ENCODE measurements around the gene WFIKKN2.

The WFIKKN2 gene

DNA sequence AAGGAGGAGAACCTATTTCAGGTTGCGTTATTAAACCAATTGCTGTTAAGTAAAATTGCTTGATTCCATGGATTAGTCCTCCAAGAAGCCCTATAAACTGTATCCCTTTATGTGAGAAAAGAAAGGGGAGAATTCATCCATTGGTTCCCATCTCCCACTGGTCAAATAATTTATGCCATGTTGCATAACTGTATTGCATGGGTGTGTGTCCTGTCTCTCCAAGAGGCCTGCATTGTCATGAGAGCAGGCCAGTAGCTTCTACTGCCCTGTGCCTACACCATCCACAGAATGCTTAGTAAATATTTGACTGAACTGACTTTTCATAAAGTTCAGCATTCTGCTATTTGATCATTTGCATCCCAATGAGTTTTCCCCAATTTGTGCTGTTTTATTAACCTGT lies 42.5 kb downstream of the WFIKKN2 start:
- DNase-seq = no peak

DNA sequence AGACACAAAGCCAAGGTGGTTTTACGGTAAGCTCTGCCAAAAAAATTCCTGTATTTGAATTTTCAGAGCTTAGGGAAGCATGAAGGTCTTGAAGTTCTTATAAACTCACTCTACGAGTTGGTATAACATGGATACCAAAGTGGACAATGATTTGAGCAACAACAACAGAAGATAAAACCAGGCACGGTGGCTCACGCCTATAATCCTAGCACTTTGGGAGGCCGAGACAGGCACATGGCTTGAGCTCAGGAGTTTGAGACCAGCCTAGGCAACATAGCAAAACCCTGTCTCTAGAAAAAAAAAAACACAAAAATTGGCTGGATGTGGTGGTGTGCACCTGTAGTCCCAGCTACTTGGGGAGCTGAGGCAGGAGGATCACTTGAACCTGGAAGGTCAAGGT lies 43.7 kb downstream of the WFIKKN2 start:
- DNase-seq = no peak

DNA sequence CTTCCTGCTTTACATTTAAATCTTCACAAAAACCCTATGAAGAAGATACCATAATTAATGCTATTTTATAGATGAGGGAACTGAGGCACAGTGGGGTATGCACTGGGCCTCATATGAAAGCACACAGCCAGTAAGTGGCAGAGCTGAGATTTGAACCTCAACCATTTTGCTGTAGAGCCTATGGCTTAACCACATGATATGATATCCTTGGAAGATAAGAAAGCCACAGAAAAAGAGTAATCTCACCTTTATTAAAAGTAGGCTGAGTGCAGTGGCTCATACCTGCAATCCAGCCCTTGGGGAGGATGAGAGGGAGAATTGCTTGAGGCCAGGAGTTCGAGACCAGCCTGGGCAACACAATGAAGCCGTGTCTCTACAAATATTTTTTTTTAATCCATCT lies 45.8 kb downstream of the WFIKKN2 start:
- DNase-seq = no peak

DNA sequence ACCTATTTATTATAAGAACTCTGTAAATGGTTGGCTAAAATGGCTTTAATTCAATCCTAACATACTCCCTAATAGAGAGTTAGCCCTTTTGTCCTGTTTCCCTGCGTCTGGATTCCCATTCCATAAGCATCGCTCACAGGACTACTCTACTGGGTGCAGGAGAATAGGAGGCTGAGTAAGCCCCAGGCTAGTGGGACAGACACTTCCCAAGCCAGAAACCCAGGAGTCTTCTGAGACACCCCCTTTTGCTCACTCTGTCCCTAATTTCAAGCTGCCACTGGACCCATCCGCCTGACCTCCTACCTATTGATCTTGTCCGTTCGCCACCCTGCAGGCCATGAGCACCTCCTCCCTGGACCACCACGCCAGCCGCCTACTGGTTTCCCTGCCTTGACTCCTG lies 47.5 kb downstream of the WFIKKN2 start:
- DNase-seq = no peak

DNA sequence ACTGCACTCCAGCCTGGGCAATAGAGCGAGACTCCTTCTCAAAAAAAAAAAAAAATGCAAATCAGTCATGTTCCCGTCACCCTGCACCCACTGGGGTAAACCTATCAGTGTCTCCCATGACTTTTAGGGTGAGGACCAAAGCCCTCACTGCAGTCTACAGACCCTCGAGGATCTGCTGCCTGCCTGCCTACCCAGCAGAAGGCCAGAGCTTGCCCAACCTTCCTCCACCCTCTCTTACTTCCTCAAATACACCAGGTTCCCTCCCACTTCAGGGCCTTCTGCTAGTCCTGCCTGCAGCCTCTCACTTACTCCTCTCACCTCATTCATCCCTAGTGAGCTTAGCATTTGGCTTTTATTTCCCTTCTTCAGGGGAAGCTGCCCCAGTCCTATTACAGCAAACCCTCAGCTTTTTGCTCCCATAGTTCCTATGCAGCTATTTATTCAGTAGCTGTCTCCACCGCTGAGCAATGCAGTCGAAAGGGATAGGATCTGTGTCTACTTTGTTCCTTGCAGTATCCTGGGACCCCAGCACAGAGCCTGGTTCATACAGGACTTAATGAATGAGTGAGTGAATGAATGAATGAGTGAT lies 48.6 kb downstream of the WFIKKN2 start:
- DNase-seq = no peak

DNA sequence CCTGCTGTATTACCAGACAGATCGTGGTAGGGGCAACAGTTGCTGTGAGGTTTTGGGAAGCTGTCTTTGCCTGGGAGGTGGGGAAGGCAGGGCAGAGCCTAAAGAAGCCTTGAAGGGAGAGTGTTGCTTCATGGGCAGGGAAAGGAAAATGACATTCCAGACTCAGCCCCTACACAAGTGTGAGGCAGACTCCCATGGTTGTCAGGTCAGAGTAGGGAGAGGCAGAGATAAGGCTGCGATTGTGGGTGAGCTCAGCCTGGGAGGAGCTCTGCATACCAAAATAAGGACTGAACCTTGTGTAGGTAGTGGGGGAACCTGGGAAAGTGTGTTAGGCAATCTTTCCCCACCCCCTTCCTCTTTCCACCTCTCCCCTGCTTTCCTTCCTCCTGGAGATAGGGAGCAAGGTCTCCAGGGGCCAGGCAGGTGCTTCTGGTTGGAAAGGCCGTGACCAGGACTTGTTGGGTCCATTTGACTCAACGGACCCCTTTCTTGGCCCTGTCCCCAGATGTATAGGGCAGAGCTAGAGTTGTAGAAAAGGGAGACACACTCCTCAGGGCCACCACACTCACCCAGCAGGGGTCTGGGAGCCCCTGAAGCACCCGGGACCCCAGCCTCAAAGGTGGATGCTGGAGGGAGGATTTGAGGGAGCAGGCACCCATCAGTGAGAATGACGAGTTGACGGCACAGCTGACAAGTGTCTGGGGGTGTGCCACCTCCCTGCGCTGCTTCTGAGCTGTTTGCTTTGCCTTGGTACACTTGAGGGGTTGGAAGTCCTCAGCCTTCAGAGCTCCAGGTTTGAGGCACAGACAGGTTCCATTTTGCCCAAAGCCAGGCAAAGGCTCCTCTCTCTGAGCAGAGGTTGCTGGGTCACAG lies 49.3 kb downstream of the WFIKKN2 start:
- no peak for DNase-seq

DNA sequence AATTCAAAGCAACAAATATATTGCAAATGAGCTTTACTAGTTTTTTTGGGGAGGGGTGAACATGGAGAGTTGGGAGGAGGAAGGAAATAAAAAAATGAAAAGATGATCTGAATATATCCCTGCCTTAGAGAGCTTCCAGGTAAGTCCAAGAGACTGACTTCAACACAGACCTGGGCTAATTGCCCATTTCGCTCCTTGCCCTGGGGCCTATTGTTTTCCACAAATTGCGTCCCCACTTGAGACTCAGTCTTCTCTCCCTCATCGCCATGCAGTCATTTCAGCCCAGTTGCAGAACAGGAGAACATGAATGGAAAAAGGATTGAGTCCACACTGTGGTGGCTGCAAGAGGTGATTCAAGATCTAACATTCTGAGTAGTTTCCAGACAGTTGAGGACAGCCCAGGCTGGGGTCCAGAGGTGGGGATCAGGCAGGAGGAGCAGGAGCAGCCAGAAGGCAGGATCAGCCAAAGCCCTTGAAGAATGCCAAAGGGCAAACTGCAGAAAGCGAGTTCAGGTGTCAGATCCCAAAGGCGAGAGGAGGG lies 52.4 kb downstream of the WFIKKN2 start:
- no peak for DNase-seq

DNA sequence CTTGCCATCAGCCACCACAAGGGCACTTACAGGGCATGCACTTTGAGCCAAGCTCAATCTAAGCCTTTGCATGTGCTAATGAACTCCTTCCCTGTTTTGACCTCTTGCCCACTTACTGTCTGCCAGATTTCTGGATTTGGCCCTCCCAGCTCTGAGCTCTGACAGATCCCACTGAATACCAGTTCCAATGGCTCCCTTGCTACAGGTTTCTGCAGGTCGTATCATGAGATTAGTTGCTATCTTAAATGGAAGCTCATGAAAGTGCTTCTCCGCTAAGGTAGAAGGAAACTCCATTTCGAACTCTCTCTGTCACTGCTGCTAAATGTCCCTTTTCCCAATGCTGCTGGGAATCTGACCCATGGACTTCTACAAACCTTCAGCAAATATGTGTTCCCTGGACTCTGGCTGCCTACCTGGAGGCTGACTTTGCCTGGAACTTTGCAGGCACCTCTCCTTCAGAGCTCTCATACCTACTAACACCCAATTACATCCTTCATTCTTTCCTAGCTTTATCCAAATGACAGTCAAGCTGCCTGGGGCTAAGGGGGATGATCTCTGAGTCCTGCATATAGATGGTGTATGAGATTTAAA lies 54.2 kb downstream of the WFIKKN2 start:
- no peak for DNase-seq

DNA sequence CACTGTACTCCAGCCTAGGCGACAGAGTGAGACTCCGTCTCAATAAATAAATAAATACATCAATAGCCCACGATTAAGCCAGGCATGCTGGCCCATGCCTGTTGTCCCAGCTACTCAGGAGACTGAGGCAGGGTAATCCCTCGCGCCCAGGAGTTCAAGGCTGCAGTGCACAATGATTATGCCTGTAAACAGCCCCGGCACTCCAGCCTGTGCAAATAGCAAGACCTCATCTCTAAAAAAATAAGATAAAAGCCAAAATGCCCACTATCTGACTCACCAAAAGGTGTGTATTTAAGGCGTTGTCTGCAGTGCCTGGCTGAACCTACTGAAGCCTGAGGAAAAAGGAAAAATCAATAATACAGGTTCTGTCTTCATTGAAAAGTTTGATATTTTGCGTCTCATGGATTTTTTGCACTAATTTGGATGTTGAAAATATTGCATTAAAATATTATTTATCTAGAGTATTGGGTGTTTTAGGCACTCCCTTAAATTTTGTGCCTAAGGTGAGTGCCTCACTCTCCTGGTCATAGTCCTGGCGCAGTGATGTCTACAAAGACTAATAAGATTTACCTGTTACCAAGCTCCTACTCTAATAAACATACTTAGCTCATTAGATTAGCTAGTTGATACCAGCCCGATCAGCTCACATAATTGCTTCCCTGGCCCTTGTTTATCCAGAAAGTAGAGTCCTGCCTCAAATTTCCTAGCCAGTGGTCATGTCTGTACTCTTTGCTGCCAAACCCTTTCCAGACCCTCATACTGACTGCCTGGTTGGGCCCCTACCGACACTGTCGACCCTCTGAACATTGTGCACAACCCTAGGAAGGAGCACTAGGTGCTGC lies 55.5 kb downstream of the WFIKKN2 start:
- no peak for DNase-seq

DNA sequence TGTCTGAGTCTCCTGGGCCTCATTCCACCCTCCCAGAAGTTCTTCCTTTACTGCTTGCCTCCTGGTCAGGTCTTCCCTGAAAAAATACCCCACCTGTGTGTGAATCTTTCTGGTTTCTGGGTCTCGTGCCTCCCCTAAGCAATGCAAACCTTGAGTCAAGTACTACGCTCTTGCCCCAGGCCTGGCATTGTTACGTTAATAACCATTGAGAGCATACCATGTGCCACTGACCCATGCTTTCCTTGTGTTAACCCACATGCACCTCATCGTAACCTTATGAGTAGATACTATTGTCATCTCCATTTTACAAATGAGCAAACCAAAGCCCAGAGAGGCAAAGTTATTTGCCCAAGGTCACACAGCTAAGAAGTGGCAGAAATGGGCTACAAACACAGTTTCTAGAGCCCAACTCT lies 56.2 kb downstream of the WFIKKN2 start:
- no peak for DNase-seq
